Ectodermal cell (in vitro differentiated cells): Measurements from ENCODE around the gene WHAMM.

Source experiments
- H3K27ac ChIP-seq: 2 replicates; pipeline ENCODE4 v1.7.0; 2013; ENCODE audit warnings: mild to moderate bottlenecking, low read depth, low read length; ENCODE audit not compliant: insufficient read depth, poor library complexity, severe bottlenecking
- H3K27me3 ChIP-seq: 2 replicates; pipeline ENCODE4 v1.7.0; 2013; ENCODE audit warnings: mild to moderate bottlenecking, low read length; ENCODE audit not compliant: insufficient read depth, control insufficient read depth, poor library complexity, severe bottlenecking
- H3K36me3 ChIP-seq: one replicate; pipeline ENCODE4 v1.7.0; 2013; ENCODE audit warnings: low read length; ENCODE audit not compliant: control insufficient read depth, insufficient read depth
- H3K4me1 ChIP-seq: one replicate; pipeline ENCODE4 v1.7.0; 2013; ENCODE audit warnings: low read length; ENCODE audit not compliant: control insufficient read depth, insufficient read depth
- H3K4me3 ChIP-seq: 2 replicates; pipeline ENCODE4 v1.7.0; 2013; ENCODE audit warnings: low read depth, low read length, control low read depth; ENCODE audit not compliant: insufficient read depth
- H3K9me3 ChIP-seq: 2 replicates; pipeline ENCODE4 v1.7.0; 2013; ENCODE audit warnings: mild to moderate bottlenecking, low read length, moderate library complexity; ENCODE audit not compliant: control insufficient read depth
- WGBS, 2 experiments: methylation state at CpG; one replicate each; pipeline ENCODE4 v1.1.7; 2013; ENCODE audit warnings: missing lambda C conversion rate in 2 of 2; 5-methylcytosine and 5-hydroxymethylcytosine counted together

Gene WHAMM

DNA sequence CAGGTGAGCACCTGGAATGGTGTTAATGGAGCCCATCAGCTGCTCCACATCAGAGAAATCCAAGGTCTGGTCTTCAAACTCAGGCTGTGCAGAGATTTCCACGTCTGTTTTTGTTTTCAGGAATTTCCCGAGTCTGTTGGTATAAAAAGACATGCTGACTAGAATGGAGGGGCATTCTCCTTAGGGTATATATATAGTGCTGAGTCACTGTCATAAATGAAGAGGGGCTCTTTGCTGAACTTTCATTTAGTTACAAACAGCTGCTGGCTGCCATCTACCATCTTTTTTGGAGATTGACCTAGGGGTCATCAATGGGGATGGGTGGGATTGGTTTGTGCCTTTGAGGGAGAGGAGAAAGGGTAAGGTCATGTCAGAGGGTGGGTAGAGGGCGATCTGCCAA is 30.7 kb upstream of the WHAMM start:
- no peak overlapping the region for H3K4me3 ChIP-seq
- no peaks in the 10 kb centered on the region for H3K36me3 ChIP-seq
- H3K4me1 ChIP-seq = no peaks in the 10 kb centered on the region
- 82% methylated on average over 2 to 3 of the region's 3 CpGs for WGBS, 2 experiments
- no peaks in the 10 kb centered on the region for H3K9me3 ChIP-seq
- no peak overlapping the region for H3K27ac ChIP-seq
- no peaks in the 10 kb centered on the region for H3K27me3 ChIP-seq

DNA sequence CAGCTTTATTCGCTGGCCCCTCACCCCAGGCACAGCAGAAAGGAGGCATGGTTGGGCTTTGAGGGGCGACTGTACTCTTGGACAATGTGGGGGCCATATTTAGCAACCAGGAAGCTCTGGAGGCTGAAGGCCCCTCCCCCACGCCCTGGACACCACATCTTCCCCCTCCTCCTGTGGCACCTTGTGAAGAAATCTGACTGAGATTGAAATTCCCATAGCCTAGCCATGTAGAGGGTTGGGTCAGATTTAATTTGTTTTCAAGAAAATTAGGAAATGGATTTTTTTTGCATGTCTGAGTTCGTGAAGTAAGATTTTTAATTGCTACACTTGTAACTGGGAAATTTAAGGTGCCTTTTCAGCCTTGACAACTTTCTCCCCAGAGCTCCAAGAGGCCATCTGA is 28.1 kb upstream of the WHAMM start:
- Histone ChIP-seq H3K27ac (no peak overlapping the region), H3K9me3 (no peaks in the 10 kb centered on the region), H3K27me3 (no peaks in the 10 kb centered on the region), H3K36me3 (no peaks in the 10 kb centered on the region), H3K4me3 (no peak overlapping the region), H3K4me1 (no peaks in the 10 kb centered on the region)
- WGBS, 2 experiments = 87 to 88% methylated on average over 3 to 4 of the region's 4 CpGs

DNA sequence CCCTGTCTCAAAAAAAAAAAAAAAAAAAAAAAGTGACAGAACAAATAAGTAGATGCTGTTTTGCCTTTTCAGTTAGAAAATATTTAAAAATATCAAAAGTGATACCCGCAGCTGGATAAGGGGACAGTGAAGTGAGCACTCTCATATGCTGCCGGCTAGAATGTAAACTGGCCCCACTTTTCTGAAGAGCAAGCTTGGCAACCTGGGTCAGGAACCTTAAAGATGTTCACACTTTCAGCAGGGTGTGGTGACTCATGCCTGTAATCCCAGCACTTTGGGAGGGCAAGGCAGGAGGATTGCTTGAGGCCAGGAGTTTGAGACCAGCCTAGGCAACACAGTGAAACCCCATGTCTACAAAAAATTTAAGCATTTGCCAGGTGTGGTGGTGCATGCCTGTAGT is 20.9 kb upstream of the WHAMM start:
- Histone ChIP-seq H3K36me3 (no peaks in the 10 kb centered on the region), H3K9me3 (no peaks in the 10 kb centered on the region), H3K4me1 (no peaks in the 10 kb centered on the region), H3K27ac (no peak overlapping the region), H3K4me3 (no peak overlapping the region), H3K27me3 (no peaks in the 10 kb centered on the region)
- WGBS, 2 experiments = 88% methylated on average over 2 of the region's 2 CpGs

DNA sequence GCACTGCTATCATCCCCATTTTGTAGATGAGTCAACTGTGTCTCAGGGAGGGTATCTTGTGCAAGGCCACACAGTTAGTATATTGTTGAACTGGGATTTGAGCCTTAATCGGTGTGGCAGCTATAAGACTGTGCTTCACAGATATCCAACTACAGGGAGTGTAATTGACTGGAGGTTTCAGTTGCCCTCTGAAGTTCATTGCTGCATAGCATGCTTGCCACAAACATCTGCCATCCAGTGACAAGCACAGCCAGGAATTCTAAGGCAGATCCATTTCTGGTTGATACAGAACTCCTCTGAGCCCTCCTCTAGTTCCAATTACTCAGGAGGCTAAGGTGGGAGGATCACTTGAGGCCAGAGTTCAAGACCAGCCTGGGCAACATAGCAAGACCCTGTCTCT is 19.9 kb upstream of the WHAMM start:
- H3K27ac ChIP-seq = no peak overlapping the region
- H3K27me3 ChIP-seq = no peaks in the 10 kb centered on the region
- no peaks in the 10 kb centered on the region for H3K9me3 ChIP-seq
- no peak overlapping the region for H3K4me3 ChIP-seq
- no peaks in the 10 kb centered on the region for H3K4me1 ChIP-seq
- H3K36me3 ChIP-seq = no peaks in the 10 kb centered on the region
- 92 to 94% methylated on average over 1 of the region's 1 CpG for WGBS, 2 experiments

DNA sequence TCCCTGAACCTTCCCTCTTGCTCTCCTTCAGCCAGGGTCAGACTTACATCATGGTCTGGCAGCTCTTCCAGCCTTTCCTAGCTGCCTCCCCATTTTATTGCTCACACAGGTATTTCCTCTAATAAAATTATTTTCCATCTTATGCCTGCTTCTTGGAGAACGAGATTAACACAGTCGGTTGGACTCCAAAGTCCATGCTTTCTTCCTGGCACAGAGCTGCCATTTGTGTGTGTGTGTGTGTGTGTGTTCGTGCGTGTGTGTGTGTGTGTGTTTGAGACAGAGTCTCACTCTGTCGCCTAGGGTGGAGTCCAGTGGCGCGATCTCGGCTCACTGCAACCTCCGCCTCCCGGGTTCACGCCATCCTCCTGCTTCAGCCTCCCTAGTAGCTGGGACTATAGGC is 19.1 kb upstream of the WHAMM start:
- H3K4me3 ChIP-seq = no peak overlapping the region
- no peaks in the 10 kb centered on the region for H3K27me3 ChIP-seq
- H3K9me3 ChIP-seq = no peaks in the 10 kb centered on the region
- H3K27ac ChIP-seq = no peak overlapping the region
- no peaks in the 10 kb centered on the region for H3K4me1 ChIP-seq
- H3K36me3 ChIP-seq = no peaks in the 10 kb centered on the region
- WGBS, 2 experiments = 76 to 87% methylated on average over 11 of the region's 11 CpGs

DNA sequence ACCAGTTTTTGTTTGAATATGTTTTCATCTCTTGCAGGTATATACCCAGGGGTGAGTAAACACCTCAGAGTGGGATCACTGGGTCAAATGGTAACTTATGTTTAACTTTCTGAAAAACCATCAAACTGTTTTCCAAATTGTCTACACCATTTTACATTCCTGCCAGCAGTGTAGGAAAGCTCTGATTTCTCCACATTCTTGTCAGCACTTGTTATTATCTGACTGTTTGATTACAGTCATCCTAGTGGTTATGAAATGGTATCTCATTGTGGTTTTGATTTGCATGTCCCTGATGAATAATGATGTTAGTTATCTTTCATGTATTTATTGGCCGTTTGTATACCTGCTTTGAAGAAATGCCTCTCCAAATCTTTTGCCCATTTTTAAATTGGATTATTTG is 17.4 kb upstream of the WHAMM start:
- Histone ChIP-seq H3K4me1 (no peaks in the 10 kb centered on the region), H3K9me3 (no peaks in the 10 kb centered on the region), H3K27me3 (no peaks in the 10 kb centered on the region), H3K4me3 (no peak overlapping the region), H3K36me3 (no peaks in the 10 kb centered on the region), H3K27ac (no peak overlapping the region)
- WGBS, 2 experiments = 83 to 86% methylated on average over 1 of the region's 1 CpG

DNA sequence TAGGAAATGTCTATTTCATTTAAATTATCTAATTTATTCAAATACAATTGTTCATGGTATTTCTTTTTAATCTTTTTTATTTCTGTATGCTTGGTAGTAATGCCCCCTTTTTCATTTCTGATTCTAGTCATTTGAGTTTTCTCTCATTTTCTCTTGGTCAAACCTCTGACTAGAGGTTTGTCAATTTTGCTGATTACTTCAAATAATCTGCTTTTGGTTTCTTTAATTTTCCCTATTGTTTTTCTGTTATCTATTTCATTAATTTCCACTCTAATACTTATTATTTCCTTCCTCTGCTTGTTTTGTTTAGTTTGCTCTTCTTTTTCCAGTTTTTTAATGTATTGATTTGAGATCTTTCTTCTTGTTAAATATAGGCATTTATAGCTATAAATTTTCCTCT is 15.7 kb upstream of the WHAMM start:
- Histone ChIP-seq H3K27ac (no peak overlapping the region), H3K36me3 (no peaks in the 10 kb centered on the region)

DNA sequence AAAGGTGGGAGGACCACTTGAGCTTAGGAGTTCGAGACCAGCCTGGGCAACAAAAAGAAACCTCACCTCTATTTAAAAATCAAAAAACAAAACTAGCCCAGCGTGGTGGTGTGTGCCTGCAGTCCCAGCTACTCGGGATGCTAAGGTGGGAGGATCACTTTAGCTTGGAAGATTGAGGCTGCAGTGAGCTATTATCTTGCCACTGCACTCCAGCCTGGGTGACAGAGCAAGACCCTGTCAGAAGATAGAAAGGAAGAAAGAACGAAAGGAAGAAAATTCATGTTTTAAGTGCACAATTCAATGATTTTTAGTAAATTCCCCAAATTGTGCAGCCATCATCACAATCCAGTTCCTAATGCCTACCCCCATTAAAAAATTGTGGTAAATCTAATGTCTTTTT is 11.3 kb upstream of the WHAMM start:
- Histone ChIP-seq H3K36me3 (no peaks in the 10 kb centered on the region), H3K9me3 (no peaks in the 10 kb centered on the region), H3K4me3 (no peak overlapping the region), H3K4me1 (no peaks in the 10 kb centered on the region), H3K27ac (no peak overlapping the region), H3K27me3 (peaks cover 16% of the 10 kb centered on the region)
- WGBS, 2 experiments = 73 to 77% methylated on average over 3 to 4 of the region's 4 CpGs

More for the DNA sequence above, 15.7 kb upstream of the WHAMM start:
- H3K9me3 ChIP-seq = no peaks in the 10 kb centered on the region
- H3K27me3 ChIP-seq = no peaks in the 10 kb centered on the region
- H3K4me3 ChIP-seq = no peak overlapping the region
- no peaks in the 10 kb centered on the region for H3K4me1 ChIP-seq

DNA sequence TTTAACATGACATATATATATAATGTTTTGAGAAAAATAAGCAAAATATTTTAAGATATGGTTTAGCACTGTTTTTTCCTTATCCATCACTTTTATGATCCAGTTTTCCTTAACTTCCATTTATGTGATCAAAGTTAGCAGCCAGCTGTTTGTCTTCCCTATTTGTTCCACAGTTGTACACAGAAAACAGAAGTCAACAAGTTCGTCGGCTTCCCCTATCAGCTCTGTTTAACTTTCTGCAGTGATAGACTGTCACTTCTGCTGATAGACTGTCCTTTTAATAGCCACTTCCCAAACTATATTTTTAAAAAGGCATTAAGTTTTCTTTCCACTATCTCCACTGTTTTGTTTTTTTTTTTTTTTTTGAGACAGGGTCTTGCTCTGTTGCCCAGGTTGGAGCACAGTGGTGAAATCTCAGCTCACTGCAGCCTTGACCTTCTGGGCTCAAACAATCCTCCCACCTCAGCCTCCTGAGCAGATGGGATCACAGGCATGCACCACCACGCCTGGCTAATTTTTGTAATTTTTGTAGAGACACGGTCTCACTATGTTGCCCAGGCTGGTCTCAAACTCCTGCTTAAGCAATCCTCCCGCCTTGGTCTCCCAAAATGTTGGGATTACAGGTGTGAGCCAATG is 10.8 kb upstream of the WHAMM start:
- no peaks in the 10 kb centered on the region for H3K36me3 ChIP-seq
- H3K9me3 ChIP-seq = no peaks in the 10 kb centered on the region
- peaks cover 16% of the 10 kb centered on the region for H3K27me3 ChIP-seq
- no peak overlapping the region for H3K4me3 ChIP-seq
- 82 to 85% methylated on average over 5 of the region's 5 CpGs for WGBS, 2 experiments
- no peak overlapping the region for H3K27ac ChIP-seq
- H3K4me1 ChIP-seq = no peaks in the 10 kb centered on the region

DNA sequence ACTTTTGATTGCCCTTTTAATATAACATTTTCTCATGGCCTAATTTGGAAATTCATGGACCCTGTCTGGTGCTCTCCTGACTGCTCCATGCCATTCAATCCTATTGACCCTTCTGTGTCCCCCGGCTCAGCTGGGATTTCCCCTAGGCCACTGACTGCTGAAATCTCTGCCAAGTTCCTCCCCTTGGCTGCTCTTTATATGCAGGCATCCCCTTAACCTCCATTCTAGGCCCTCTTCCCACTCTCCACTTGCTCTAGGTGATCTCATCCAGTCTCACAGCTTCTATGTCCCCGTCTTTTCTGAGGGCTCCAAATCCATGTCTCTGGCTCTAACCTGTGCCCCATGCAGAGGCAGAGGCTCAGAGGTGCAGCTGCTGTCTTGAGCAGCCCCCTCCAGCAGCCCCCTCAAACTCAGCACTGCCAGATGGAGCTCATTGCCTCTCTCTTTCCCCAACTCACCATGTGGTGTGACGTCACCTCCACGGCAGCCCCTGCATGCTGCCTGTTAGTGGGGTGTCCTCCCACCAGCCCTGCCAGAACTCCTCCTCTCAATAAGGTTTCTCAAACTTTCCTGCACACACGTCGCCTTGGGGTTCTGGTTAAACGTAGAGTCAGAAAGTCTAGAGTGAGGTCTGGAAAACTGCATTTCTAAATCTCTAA is 10.1 kb upstream of the WHAMM start:
- peaks cover 22% of the 10 kb centered on the region for H3K27me3 ChIP-seq
- 86% methylated on average over 7 of the region's 7 CpGs for WGBS, 2 experiments
- H3K9me3 ChIP-seq = no peaks in the 10 kb centered on the region
- no peak overlapping the region for H3K27ac ChIP-seq
- H3K4me3 ChIP-seq = no peak overlapping the region
- no peaks in the 10 kb centered on the region for H3K4me1 ChIP-seq
- no peaks in the 10 kb centered on the region for H3K36me3 ChIP-seq
